Measurements from ENCODE around the gene RCCD1.

- TF ChIP-seq, protein P1, sequence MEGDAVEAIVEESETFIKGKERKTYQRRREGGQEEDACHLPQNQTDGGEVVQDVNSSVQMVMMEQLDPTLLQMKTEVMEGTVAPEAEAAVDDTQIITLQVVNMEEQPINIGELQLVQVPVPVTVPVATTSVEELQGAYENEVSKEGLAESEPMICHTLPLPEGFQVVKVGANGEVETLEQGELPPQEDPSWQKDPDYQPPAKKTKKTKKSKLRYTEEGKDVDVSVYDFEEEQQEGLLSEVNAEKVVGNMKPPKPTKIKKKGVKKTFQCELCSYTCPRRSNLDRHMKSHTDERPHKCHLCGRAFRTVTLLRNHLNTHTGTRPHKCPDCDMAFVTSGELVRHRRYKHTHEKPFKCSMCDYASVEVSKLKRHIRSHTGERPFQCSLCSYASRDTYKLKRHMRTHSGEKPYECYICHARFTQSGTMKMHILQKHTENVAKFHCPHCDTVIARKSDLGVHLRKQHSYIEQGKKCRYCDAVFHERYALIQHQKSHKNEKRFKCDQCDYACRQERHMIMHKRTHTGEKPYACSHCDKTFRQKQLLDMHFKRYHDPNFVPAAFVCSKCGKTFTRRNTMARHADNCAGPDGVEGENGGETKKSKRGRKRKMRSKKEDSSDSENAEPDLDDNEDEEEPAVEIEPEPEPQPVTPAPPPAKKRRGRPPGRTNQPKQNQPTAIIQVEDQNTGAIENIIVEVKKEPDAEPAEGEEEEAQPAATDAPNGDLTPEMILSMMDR (IDR thresholded peaks at IDR 0.05; ENCODE audit: low read length), result no peak
- TF ChIP-seq EZH2 (IDR thresholded peaks at IDR 0.05; ENCODE audit: borderline replicate concordance, low read length), result no peak
Measured at GRCh38 chr15:90911906-90912769, 42.5 kb upstream of the RCCD1 start.
